Measurements from ENCODE around the gene C9orf85. TPM values are rescaled to one million over a fixed set of nuclear protein-coding genes. Genes with fewer than 3 reads are reported as not detected.
A peak's percentile ranks its signal among the peaks of the same experiment; 100 is the strongest.

The C9orf85 gene
- total and polyA plus RNA-seq, 10 of the 15 experiments (the other 5 are each of a cell fraction or from before 2014, with no cell fraction given), result 9.1 to 22.6 (median 16.4) TPM

GRCh38 chr9:71911061-71911907 lies at the start of gene C9orf85, which contains the start of gene ABHD17B (continued):
- TF ChIP-seq EED (IDR thresholded peaks at IDR 0.05; ENCODE audit: low read depth) (no peak; the same call in none of the 2 replicates), SMAD5 (IDR thresholded peaks at IDR 0.05; ENCODE audit: low read depth) (peak; percentile 93), ZNF384 (IDR thresholded peaks at IDR 0.05; ENCODE audit: borderline replicate concordance, low read depth, low read length) (no peak), TARDBP (IDR thresholded peaks at IDR 0.05; ENCODE audit: borderline replicate concordance) (no peak), ZNF24 (IDR thresholded peaks at IDR 0.05) (no peak), NFYA (IDR thresholded peaks at IDR 0.05; ENCODE audit: borderline replicate concordance, low read depth, low read length) (no peak), ATF7 (IDR thresholded peaks at IDR 0.05; ENCODE audit: low read depth) (no peak; the same call in 1 of the 2 replicates), RAD21 (IDR thresholded peaks at IDR 0.05; ENCODE audit: insufficient read depth, low read depth, low read length) (no peak), ESRRA (IDR thresholded peaks at IDR 0.05; ENCODE audit: low read length) (no peak), USF1 (IDR thresholded peaks at IDR 0.05; ENCODE audit: borderline replicate concordance, extremely low read length, insufficient read depth, low read depth, low read length) (peak; percentile 92), KLF5 (IDR thresholded peaks at IDR 0.05; ENCODE audit: partially characterized antibody) (peak; percentile 83), SP1 (IDR thresholded peaks at IDR 0.05; ENCODE audit: low read depth, low read length) (peak; percentile 98), ZSCAN29 (IDR thresholded peaks at IDR 0.05) (no peak), TCF12 (IDR thresholded peaks at IDR 0.05; ENCODE audit: low read depth, low read length) (peak; percentile 70; the same call in 1 of the 2 replicates), ZNF687 (IDR thresholded peaks at IDR 0.05) (peak; percentile 100), RUNX3 (IDR thresholded peaks at IDR 0.05; ENCODE audit: low read length) (peak; percentile 7), RAD51 (IDR thresholded peaks at IDR 0.05) (peak; percentile 97), ZNF592 (IDR thresholded peaks at IDR 0.05) (no peak), ATF3 (IDR thresholded peaks at IDR 0.05; ENCODE audit: borderline replicate concordance, extremely low read depth, low read depth, low read length) (peak; percentile 74; the same call in 1 of the 2 replicates), TAF1 (IDR thresholded peaks at IDR 0.05; ENCODE audit: borderline replicate concordance, low read depth, low read length) (peak; percentile 98), KDM1A (IDR thresholded peaks at IDR 0.05; ENCODE audit: borderline replicate concordance) (no peak)
